NCI-H1436 (cell line): ENCODE results near the gene TBC1D16.

ENCODE experiments used
- DNase-seq: peaks from one replicate; lab custom pipeline; 2025; lab: John Stamatoyannopoulos, UW

Gene TBC1D16

GRCh38 chr17:79987187-79987934 is 48.3 kb downstream of the TBC1D16 start:
- no peak for DNase-seq

- no peak for DNase-seq
These were observed 49.1 kb downstream of the TBC1D16 start for GRCh38 chr17:79986411-79987186.

GRCh38 chr17:79985943-79986391 is 49.7 kb downstream of the TBC1D16 start:
- DNase-seq, result no peak

- no peak for DNase-seq
These were observed 50.2 kb downstream of the TBC1D16 start for GRCh38 chr17:79985361-79985942.

- DNase-seq, result no peak
These were observed 50.8 kb downstream of the TBC1D16 start for GRCh38 chr17:79984877-79985276.

GRCh38 chr17:79984045-79984840 is 51.4 kb downstream of the TBC1D16 start:
- DNase-seq, result no peak

- DNase-seq, result no peak
These were observed 52.2 kb downstream of the TBC1D16 start for GRCh38 chr17:79983456-79983855.

GRCh38 chr17:79982986-79983385 is 52.7 kb downstream of the TBC1D16 start:
- DNase-seq, result no peak

- no peak for DNase-seq
These were observed 54.0 kb downstream of the TBC1D16 start for GRCh38 chr17:79981661-79982101.

- no peak for DNase-seq
These were observed 54.6 kb downstream of the TBC1D16 start for GRCh38 chr17:79981090-79981489.

GRCh38 chr17:79980246-79981043 is 55.2 kb downstream of the TBC1D16 start:
- DNase-seq, result no peak

GRCh38 chr17:79979816-79980215 is 55.9 kb downstream of the TBC1D16 start:
- DNase-seq, result no peak

- DNase-seq, result no peak
These were observed 56.4 kb downstream of the TBC1D16 start for GRCh38 chr17:79979221-79979741.

GRCh38 chr17:79978548-79978855 is 57.2 kb downstream of the TBC1D16 start:
- DNase-seq, result no peak

- DNase-seq, result no peak
These were observed 57.7 kb downstream of the TBC1D16 start for GRCh38 chr17:79977708-79978547.

GRCh38 chr17:79977161-79977631 is 58.5 kb downstream of the TBC1D16 start:
- no peak for DNase-seq

GRCh38 chr17:79976451-79976850 is 59.2 kb downstream of the TBC1D16 start:
- DNase-seq, result no peak

- no peak for DNase-seq
These were observed 60.1 kb downstream of the TBC1D16 start for GRCh38 chr17:79975498-79976134.
